COLO668 (cell line): ENCODE results near the gene GCK.

Experiments
- DNase-seq: peaks from one replicate; lab custom pipeline; 2025; ENCODE audit not compliant: unreplicated experiment; lab: John Stamatoyannopoulos, UW

The GCK gene

GRCh38 chr7:44122529-44122928 lies 66.7 kb downstream of the GCK start:
- no peak for DNase-seq

- no peak for DNase-seq
These were observed 67.3 kb downstream of the GCK start for GRCh38 chr7:44121761-44122420.

GRCh38 chr7:44120395-44120794 lies 68.8 kb downstream of the GCK start:
- DNase-seq = no peak

GRCh38 chr7:44119829-44120380 lies 69.3 kb downstream of the GCK start:
- DNase-seq = no peak

- no peak for DNase-seq
These were observed 71.3 kb downstream of the GCK start for GRCh38 chr7:44117801-44118429.

- DNase-seq = no peak
These were observed 72.2 kb downstream of the GCK start for GRCh38 chr7:44116789-44117666.

GRCh38 chr7:44116087-44116788 lies 73.0 kb downstream of the GCK start:
- no peak for DNase-seq

GRCh38 chr7:44114586-44115310 lies 74.5 kb downstream of the GCK start:
- no peak for DNase-seq

- DNase-seq = no peak
These were observed 75.4 kb downstream of the GCK start for GRCh38 chr7:44113764-44114354.

GRCh38 chr7:44112997-44113763 lies 76.1 kb downstream of the GCK start:
- DNase-seq = peak; percentile 59

- DNase-seq = peak; percentile 66
These were observed 76.8 kb downstream of the GCK start for GRCh38 chr7:44112231-44112996.

- peak; percentile 57 for DNase-seq
These were observed 77.5 kb downstream of the GCK start for GRCh38 chr7:44111761-44112160.

- no peak for DNase-seq
These were observed 78.3 kb downstream of the GCK start for GRCh38 chr7:44110719-44111635.

GRCh38 chr7:44109991-44110390 lies 79.2 kb downstream of the GCK start:
- DNase-seq = no peak

GRCh38 chr7:44108768-44109750 lies 80.2 kb downstream of the GCK start:
- DNase-seq = no peak
